ENCODE results near the gene MOK.

DNA sequence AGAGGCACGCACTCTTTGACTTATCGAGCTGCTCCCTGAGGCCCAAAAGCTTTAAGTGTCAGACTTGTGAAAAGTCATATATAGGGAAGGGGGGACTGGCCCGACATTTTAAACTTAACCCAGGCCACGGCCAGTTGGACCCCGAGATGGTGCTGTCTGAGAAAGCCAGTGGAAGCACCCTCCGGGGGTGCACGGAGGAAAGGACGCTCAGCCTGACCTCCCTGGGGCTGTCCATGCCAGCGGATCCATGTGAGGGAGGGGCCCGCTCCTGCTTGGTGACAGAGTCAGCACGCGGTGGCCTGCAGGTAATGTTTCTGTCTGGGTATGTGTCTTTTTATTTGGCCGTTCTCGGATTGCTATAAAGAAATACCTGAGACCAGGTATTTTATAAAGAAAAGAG is 21.6 kb upstream of the MOK start:
- no peak for TF ChIP-seq POLR2A (IDR thresholded peaks at IDR 0.05)
- TF ChIP-seq, protein P1, sequence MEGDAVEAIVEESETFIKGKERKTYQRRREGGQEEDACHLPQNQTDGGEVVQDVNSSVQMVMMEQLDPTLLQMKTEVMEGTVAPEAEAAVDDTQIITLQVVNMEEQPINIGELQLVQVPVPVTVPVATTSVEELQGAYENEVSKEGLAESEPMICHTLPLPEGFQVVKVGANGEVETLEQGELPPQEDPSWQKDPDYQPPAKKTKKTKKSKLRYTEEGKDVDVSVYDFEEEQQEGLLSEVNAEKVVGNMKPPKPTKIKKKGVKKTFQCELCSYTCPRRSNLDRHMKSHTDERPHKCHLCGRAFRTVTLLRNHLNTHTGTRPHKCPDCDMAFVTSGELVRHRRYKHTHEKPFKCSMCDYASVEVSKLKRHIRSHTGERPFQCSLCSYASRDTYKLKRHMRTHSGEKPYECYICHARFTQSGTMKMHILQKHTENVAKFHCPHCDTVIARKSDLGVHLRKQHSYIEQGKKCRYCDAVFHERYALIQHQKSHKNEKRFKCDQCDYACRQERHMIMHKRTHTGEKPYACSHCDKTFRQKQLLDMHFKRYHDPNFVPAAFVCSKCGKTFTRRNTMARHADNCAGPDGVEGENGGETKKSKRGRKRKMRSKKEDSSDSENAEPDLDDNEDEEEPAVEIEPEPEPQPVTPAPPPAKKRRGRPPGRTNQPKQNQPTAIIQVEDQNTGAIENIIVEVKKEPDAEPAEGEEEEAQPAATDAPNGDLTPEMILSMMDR (IDR thresholded peaks at IDR 0.05): no peak
